Stimulated activated CD4-positive, alpha-beta T cell treated with anti-CD3 and anti-CD28 coated beads, Interleukin-12 subunit alpha, Interleukin-12 subunit beta, amount 100 ng/mL, for 48 hours (primary cell): ENCODE measurements around the gene NDUFV2.
"Not testable (repeated sequence)": the region's sequence is repeated elsewhere in the genome, so short reads cannot be mapped to it uniquely, and the experiment has no call there.

Source experiments
- DNase-seq, 3 donors: peaks; one replicate each; pipeline ENCODE4 v3.0.0-alpha.2; 2020; ENCODE audit warnings: low read depth in 2 of 3, low spot score in 1 of 3

Gene NDUFV2

GRCh38 chr18:9090578-9090977 is 11.9 kb upstream of the NDUFV2 start:
- no peak for DNase-seq

DNA sequence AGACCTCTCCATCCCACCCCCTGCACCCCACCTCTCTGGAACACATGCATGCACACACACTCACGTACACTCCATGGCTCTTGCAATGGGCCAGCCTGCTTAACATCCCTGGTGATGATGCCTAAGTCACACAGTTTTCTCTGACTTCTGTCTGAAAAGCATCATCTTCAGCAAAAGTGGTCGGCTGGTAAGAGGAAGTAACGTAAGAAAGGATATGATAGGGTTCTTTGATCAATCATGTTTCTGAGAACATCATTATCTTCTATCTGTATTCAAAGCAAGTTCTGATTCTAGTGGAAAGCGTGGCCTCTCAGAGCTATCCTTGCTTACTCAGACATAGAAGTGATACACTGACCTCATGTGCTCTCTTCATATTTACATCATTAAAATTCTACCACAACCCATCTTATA is 11.4 kb upstream of the NDUFV2 start:
- DNase-seq = no peak

GRCh38 chr18:9092665-9093064 is 9.8 kb upstream of the NDUFV2 start:
- no peak for DNase-seq

DNA sequence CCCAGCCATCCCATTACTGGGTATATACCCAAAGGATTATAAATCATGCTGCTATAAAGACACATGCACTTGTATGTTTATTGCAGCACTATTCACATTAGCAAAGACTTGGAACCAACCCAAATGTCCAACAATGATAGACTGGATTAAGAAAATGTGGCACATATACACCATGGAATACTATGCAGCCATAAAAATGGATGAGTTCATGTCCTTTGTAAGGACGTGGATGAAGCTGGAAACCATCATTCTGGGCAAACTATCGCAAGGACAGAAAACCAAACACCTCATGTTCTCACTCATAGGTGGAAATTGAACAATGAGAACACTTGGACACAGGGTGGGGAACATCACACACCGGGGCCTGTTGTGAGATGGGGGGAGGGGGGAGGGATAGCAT is 9.4 kb upstream of the NDUFV2 start:
- DNase-seq = not testable (repeated sequence)

DNA sequence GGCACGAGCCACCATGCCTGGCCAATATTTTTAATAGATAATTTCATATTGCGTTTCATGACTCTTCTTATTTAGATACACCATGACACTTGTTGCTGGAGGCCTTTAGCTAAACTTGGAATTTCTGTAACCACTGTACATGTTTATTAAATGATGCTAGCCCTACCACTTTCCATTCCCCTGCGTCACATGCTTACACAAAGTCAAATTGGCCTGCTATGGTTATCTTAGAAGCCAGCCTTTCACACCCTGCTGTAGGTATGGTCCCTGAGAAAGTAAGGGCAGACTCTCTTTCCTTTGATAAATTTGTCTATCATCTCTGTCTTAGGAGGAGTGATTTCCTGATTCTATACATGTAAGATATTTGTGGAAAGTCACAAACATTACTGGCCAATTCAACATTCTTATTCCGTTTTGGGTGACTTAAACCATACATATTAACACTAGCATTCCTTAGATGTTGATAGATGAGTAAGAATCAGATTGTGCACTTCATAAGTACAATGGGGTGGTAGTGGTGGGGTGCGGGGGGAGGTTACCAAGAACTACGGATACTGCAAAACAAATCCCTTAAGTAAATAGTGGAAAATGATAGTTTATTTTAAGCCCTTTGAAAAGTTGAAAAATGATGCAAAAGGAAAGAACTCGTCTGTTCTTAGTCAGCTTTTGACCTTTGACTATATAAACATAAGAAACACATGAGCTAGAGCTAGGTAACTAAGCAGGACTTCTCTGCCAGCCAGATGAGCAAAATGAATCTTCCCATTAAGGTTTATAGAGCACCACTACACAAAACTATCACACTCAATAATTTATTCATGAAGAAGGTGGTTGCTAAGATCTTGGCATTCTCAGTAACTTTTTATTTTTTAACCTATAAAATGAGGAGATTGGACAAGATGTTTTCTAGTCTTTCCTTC is 7.9 kb upstream of the NDUFV2 start:
- DNase-seq = peak in 2 of 3 donors; percentile 57 to 62

- DNase-seq = peak; percentile 52 to 60 (median 53)
Measured at GRCh38 chr18:9095297-9096006, 7.0 kb upstream of the NDUFV2 start.

- DNase-seq = no peak
Measured at GRCh38 chr18:9096007-9096371, 6.5 kb upstream of the NDUFV2 start.

DNA sequence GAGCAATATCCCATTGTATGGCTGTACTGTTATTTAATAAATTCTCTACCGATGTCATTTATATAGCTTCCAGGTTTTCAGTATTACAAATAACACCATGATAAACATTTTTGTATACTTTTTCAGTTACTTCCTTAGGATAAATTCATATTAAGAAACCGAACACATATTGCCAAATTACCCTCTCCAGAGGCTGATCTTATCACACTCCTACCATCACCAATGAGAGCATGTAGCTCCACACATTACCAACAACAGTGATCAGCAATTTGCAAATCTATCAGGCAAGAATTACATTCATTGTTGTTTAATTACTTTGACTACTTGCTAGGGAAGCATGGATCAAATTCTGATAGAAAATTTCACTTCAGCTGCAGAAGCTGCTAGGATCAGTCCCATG is 5.8 kb upstream of the NDUFV2 start:
- no peak for DNase-seq

DNA sequence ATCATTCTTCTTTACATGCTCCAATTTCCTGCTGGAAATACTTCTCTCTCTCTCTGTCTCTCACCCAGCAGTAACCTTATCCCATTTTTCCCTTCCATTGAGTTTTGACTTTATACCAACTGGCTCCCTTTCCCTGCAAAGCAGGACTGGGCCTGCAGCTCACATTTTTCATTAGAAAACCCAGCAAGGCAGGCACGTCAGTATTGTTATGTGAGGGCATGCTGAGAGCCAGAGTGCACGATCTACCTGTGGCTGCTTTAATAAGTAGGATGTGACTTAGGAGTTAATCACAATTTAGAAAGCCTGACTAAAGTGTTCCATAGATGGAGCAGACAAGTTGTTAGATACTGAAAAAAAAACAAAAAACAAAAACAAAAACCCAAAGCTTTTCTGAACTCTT is 5.2 kb upstream of the NDUFV2 start:
- no peak for DNase-seq

GRCh38 chr18:9100796-9101195 is 1.7 kb upstream of the NDUFV2 start:
- DNase-seq = no peak

DNA sequence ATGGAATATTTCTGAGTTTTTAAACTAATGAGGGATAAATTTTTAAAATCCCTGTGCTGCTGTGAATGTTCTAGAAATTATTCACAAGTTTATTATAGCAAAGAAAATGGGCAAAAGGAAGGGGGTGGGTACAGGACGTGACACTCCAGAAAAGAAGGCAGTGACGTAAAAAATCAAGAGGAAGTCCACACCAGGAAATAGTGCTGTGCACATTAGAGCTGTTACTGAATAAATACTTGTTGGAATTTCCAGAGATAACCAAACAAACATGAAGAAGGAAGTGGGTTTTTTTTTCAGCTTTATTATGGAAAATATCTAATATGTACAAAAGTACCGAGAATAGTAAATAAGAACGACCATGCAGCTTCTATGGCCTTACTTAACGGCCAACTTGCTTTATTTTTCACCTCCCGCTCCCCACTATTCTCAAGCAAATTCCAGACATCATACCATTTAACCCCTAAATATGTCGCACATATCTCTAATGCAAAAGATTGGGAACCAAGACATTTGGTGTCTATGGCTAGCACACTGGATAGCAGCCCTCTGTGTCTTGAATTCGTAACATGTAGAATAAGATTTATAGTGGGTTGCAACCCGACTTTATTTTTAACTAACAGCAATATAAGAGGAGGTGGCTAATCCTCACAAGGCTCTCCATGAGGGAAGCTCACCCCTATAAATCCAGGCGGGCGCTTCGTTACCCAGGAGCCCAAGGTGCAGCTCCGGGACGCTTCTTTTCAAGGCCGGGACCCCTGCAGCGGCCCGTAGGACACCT is 580 bp upstream of the NDUFV2 start:
- no peak for DNase-seq

DNA sequence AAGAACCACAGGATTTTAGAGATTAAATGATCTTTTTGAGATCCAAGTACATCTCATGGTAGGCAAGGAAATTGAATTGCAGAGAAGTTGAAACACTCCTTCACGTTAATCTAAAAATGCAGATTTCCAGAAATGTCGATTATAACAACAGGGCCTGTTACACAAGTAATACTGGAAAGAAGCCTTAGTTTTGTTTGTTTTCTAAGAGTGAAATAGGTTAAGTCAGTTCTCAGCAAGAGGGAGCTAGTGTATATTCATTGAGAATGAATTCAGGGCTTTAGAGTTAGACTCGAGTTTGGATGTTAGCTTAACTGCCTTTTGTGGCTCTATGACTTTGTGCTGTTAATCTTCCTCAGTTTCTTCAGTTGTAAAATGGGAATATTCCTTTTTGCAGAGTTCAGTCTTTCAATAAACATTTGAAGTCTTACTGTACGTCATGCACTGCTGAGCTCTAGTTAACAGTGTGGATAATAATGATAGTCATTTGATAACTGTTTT is 926 bp downstream of the NDUFV2 start:
- no peak for DNase-seq

GRCh38 chr18:9104244-9104901 is 1.9 kb downstream of the NDUFV2 start:
- DNase-seq = no peak

DNA sequence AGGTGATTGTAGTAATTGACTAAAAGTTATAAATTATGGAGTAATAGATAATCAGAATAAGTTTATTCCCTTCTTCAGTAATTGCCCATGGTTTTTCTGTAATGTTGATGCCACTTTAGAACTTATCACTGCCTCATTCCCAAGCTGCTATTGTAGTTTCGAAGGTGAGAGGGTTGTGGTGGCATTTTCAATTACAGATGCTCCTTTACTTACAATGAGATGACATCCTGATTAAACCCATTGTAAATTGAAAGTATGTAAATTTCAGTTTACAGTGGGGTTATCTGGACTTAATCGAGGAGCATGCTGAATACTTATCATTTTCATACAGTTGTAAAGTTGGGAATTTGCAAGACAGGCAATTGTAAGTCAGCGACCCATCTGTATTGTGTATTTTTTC is 2.9 kb downstream of the NDUFV2 start:
- no peak for DNase-seq

DNA sequence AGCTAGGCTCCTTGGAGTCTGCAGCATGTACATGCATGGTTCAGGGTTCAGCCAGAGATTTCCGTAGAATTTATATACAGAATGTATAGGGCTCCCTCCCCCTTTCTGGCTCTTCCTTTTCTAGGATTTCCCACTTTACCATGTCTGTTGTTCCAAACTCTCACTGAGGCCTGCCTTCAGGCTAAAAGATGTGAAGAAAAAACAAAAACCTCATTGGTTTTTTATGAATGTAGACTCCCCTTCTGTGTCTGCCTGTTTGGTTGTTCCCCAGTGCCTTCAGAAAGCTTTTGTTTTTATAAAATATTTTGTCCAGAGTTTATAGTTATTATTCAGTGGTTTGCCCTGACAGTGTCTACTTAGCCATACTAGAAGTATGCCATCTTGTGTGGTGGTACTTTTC is 3.6 kb downstream of the NDUFV2 start:
- DNase-seq = no peak

DNA sequence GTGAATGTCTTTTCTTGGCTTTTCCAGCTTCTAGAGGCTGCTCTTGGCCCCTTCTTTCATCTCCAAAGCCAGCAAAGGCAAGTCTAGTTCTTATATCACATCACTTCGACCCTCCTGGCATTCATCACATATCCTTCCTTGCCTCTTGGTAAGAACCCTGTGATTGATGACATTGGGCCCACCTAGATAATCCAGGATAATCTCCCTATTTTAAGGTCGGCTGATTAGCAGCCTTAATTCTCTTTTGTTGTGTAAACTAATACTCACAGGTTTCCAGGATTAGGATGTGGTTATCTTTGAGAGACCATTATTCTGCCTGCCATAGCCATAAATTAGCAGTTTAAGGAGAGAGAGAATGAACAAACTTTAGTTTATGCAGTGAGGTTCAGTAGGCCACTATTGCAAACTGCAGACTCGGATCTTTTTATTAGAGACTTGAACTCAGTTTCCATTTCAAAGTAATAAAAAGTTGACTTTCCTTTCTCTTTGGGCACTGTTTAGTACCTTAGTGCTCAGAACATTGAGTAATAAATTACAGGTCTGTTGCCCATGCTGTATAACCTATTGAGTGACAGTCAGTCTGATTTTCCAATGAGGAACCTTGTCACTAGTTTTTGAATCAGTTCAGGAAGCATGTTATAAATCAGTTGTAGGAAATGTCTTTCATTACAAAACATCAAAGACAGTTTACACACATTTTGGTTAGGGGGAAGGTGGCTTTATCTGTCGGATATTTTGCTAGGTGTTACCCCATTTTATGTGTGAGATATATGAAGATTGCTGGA is 4.5 kb downstream of the NDUFV2 start:
- no peak for DNase-seq

DNA sequence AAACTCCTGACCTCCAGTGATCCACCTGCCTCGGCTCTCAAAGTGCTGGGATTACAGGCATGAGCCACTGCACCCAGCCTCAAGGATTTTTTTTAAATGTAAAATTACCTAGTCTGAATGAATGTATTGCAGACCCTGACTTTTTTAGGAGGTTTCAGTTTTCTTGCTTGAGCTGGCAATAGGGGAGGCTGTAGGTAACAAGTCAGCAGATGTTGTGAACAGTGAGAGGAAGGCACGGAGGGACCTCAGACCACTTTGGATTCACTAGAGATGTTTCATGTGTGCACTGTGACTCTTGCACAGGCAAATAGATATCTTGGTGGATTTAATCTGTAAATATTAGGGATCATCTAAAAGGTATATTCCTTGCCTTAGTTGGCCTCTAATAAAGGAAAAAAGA is 6.4 kb downstream of the NDUFV2 start:
- DNase-seq = no peak

DNA sequence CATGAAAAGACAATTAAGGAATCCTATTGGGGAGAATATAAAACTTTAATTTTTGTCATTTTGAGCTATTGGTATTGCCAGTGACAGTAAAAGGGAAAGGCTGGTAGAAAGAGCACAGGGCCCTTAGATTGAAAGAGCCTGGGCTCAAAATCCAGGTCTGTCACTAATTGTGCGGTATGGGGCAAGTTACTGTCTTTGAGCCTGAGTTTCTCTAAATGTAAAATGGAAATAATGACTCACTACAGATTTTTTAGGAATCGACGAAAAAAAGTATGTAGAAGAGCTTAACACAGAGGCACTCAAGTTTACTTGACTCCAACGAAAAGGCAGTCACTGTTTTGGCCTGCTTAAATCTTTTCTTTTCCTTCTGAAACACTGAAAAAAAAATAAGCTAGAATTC is 7.0 kb downstream of the NDUFV2 start:
- no peak for DNase-seq

- DNase-seq = no peak
Measured at GRCh38 chr18:9113468-9114149, 11.1 kb downstream of the NDUFV2 start.

DNA sequence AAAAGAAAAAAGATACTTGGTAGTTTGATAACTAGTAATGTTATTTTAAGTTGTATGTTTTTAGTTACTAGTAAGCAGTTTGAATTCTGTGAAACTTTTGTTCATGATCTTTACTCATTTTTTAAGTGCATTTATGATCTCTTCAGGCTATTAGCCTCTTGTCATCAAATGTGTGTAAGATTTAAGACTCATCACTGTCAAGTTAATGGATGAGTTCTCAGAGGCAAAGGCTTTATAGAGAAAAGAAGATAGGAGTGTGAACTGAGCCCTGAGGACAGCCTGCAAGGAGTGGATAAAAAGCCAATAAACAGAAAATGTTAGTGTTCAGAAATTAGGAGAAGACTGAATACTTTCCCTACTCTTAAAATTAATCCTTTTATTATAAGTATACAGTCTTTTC is 13.5 kb downstream of the NDUFV2 start:
- DNase-seq = no peak
